SK-N-SH treated with all-trans-retinoic acid at 6 μM for 48 hours (cell line): ENCODE results near the gene POLR1E.

ENCODE experiments used
- ARNTL ChIP-seq: fragments of 450-650 bp; formaldehyde crosslinking; IDR thresholded peaks from 2 replicates; pipeline ENCODE4 v1.5.0; 2020; ENCODE audit warnings: low read depth, mild to moderate bottlenecking, moderate library complexity, borderline replicate concordance
- GLIS3 ChIP-seq: fragments of 250-450 bp; sonication (Bioruptor Pico); IDR thresholded peaks from 2 replicates; pipeline ENCODE4 v1.5.0; 2020; ENCODE audit warnings: mild to moderate bottlenecking, moderate library complexity
- ISL1 ChIP-seq: fragments of 250-450 bp; sonication (Bioruptor Pico); IDR thresholded peaks from 2 replicates; pipeline ENCODE4 v2.1.2; 2022; ENCODE audit warnings: mild to moderate bottlenecking, moderate library complexity
- OSR1 ChIP-seq: fragments of 250-450 bp; sonication (Bioruptor Pico); IDR thresholded peaks from 2 replicates; pipeline ENCODE4 v1.8.0; 2022; ENCODE audit warnings: moderate library complexity, mild to moderate bottlenecking, inconsistent platforms
- RARB ChIP-seq: fragments of 250-450 bp; sonication (Bioruptor Pico); IDR thresholded peaks from 2 replicates; pipeline ENCODE4 v1.8.0; 2021; ENCODE audit warnings: mild to moderate bottlenecking, moderate library complexity
- ZC3H10 ChIP-seq: fragments of 250-450 bp; sonication (Bioruptor Pico); IDR thresholded peaks from 2 replicates; pipeline ENCODE4 v1.5.1; 2021; ENCODE audit warnings: mild to moderate bottlenecking, moderate library complexity
- TF ChIP-seq, protein P1 (sequence below): fragments of 250-450 bp; sonication (Bioruptor Pico); IDR thresholded peaks from 2 replicates; pipeline ENCODE4 v1.8.0; 2020; ENCODE audit warnings: mild to moderate bottlenecking, moderate library complexity, borderline replicate concordance
- TF ChIP-seq, protein P2 (sequence below): fragments of 250-450 bp; sonication (Bioruptor Pico); IDR thresholded peaks from 2 replicates; pipeline ENCODE4 v1.5.1; 2020; ENCODE audit warnings: low read depth, mild to moderate bottlenecking, moderate library complexity
- TF ChIP-seq, protein P3 (sequence below): fragments of 250-450 bp; sonication (Bioruptor Pico); IDR thresholded peaks from 2 replicates; pipeline ENCODE4 v1.5.1; 2021; ENCODE audit warnings: mild to moderate bottlenecking, moderate library complexity

DNA sequence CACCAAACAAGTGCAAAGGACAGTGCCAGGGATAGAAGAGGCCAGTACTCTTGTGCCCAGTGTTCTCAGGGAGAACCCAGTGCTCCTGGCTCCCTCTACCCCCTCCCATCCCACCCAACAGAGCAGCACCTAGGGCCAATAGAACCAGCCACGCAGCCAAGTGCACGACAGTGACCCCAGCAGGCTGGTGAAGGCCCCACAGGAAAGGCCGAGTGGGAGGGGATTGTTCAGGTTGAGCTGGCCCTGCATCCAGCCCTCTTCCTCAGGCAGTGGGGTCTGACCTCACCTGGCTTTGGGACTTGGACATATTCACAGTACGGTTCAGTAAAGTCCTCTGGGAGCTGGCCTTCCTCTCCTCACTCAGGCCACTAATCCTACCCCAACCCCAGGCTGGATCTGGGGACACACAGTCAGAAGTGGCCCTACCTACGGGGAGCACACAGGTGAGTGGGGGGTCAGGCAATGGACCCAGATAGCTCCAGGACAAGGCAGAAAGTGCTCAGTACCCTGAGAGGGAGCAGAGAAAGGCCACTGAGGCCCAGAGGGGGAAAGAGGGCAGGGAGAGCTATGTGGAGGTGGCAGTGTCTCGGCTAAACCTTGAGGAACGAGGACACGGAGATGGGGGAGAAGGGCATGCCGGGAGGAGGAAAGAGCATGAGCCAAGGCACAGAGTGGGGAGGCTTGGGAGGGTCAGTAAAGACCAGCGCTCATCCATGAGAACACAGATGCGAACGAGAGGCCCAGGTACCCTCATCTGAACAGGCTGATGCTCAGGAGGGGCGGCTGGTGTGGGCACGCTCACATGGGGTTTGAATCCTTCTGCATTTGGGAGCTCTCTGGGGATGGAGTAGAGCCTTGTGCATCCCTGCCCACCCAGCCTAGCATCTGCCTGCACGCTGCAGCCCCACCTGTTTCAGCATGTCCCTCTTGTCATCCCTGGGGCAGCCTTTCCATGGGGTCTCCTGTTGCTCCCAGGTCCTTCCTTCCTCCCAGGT lies 25.6 kb downstream of the POLR1E start:
- TF ChIP-seq, protein P1, sequence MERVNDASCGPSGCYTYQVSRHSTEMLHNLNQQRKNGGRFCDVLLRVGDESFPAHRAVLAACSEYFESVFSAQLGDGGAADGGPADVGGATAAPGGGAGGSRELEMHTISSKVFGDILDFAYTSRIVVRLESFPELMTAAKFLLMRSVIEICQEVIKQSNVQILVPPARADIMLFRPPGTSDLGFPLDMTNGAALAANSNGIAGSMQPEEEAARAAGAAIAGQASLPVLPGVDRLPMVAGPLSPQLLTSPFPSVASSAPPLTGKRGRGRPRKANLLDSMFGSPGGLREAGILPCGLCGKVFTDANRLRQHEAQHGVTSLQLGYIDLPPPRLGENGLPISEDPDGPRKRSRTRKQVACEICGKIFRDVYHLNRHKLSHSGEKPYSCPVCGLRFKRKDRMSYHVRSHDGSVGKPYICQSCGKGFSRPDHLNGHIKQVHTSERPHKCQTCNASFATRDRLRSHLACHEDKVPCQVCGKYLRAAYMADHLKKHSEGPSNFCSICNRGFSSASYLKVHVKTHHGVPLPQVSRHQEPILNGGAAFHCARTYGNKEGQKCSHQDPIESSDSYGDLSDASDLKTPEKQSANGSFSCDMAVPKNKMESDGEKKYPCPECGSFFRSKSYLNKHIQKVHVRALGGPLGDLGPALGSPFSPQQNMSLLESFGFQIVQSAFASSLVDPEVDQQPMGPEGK (CRISPR knock-in tag): no peak
- TF ChIP-seq, protein P2, sequence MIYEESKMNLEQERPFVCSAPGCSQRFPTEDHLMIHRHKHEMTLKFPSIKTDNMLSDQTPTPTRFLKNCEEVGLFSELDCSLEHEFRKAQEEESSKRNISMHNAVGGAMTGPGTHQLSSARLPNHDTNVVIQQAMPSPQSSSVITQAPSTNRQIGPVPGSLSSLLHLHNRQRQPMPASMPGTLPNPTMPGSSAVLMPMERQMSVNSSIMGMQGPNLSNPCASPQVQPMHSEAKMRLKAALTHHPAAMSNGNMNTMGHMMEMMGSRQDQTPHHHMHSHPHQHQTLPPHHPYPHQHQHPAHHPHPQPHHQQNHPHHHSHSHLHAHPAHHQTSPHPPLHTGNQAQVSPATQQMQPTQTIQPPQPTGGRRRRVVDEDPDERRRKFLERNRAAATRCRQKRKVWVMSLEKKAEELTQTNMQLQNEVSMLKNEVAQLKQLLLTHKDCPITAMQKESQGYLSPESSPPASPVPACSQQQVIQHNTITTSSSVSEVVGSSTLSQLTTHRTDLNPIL: no peak
- TF ChIP-seq RARB (CRISPR knock-in tag) (no peak), GLIS3 (CRISPR knock-in tag) (no peak), ZC3H10 (no peak), OSR1 (CRISPR knock-in tag) (no peak), ARNTL (no peak), ISL1 (CRISPR knock-in tag) (no peak)
- TF ChIP-seq, protein P3, sequence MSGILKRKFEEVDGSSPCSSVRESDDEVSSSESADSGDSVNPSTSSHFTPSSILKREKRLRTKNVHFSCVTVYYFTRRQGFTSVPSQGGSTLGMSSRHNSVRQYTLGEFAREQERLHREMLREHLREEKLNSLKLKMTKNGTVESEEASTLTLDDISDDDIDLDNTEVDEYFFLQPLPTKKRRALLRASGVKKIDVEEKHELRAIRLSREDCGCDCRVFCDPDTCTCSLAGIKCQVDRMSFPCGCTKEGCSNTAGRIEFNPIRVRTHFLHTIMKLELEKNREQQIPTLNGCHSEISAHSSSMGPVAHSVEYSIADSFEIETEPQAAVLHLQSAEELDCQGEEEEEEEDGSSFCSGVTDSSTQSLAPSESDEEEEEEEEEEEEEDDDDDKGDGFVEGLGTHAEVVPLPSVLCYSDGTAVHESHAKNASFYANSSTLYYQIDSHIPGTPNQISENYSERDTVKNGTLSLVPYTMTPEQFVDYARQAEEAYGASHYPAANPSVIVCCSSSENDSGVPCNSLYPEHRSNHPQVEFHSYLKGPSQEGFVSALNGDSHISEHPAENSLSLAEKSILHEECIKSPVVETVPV: no peak
